ENCODE measurements around the gene ZNF79.

Gene ZNF79

GRCh38 chr9:127423934-127424675, at the start of gene ZNF79:
Gene ZNF79, plus strand, starts transcription at chr9:127424382. Its CDS starts 406 bp downstream, at chr9:127424788.
- DNase-seq (ENCODE audit: low read depth in 2 of 3, low spot score in 1 of 3) = peak; percentile 85 to 91 (median 87)

- DNase-seq (ENCODE audit: low read depth in 2 of 3, low spot score in 1 of 3) = no peak
These were observed 43.7 kb upstream of the ZNF79 start for GRCh38 chr9:127380479-127380878.

DNA sequence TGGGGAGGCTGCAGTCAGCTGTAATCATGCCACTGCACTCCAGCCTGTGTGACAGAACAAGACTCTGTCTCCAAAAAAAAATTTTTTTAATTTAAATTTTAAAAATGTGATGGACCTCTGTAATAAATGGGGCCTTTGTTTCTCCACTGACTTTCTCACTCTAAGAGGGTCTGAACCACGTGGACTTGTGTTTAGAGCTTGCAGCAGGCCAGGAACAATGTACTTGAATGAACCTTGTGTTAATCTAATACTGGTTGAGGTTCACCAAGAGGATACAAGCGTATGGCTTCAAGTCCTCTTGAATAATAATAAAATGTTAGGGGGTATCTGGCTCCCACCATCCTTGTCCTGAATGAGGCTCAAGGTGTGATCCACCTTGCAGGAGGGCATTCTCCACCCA, 41.6 kb upstream of the ZNF79 start:
- DNase-seq (ENCODE audit: low read depth in 2 of 3, low spot score in 1 of 3) = no peak

DNA sequence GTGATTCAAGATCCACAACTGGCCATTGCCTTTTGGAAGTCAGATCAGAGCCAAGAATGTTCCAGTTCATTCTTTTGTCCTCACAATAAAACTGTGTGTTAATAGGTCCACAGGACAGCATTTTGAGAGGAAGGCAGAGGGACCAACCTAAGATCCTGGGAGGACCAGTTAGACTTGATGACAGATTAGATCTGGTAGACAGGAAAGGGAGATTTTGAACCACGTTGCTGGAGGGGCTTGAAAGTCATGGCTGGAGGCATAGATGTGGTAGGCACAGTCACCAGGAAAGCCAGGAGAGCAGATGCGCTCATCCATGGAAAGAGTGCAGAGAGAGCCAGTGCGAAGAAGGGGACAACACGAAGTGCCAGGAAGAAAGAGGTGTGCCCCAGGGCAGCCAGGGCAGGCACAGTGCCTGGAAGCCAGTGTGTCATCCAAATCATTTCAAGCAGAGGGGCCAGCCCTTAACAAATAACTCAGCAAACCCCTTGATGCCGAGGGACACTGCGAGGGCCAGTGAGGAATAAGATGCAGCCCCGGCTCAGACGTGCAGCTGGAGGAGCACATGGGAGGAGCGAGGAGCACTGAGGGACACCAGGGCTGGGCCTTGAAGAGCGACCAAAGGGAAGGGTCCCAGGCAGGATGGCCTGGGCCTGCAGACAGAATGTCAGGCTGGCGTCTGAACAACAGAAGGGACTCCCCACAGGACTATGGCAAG, 40.0 kb upstream of the ZNF79 start:
- no peak for DNase-seq (ENCODE audit: low read depth in 2 of 3, low spot score in 1 of 3)

- no peak for DNase-seq (ENCODE audit: low read depth in 2 of 3, low spot score in 1 of 3)
These were observed 39.3 kb upstream of the ZNF79 start for GRCh38 chr9:127384901-127385300.

DNA sequence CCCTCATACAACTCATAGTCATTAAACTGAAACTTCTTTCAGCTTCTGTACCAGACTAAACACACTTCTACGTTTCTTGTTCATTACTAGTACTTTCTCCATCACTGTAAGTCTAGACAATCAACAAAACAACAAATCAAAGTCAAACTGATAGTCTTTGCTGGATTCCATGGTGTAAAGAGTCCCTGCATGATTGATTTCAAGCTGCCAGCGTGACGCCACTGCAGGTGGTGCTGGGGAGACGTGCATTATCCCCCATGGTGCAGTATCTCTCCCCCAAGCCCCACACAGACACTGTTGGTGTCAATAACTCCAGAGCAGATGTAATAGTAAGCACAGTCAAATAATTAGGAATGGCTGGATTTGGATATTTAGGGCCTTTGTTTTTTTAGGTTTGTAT, 37.9 kb upstream of the ZNF79 start:
- no peak for DNase-seq (ENCODE audit: low read depth in 2 of 3, low spot score in 1 of 3)

- no peak for DNase-seq (ENCODE audit: low read depth in 2 of 3, low spot score in 1 of 3)
These were observed 37.2 kb upstream of the ZNF79 start for GRCh38 chr9:127386981-127387380.

- peak; percentile 72 to 77 (median 73) for DNase-seq (ENCODE audit: low read depth in 2 of 3, low spot score in 1 of 3)
These were observed 35.9 kb upstream of the ZNF79 start for GRCh38 chr9:127388037-127388855.

GRCh38 chr9:127388856-127389238, 35.3 kb upstream of the ZNF79 start:
- DNase-seq (ENCODE audit: low read depth in 2 of 3, low spot score in 1 of 3) = no peak

DNA sequence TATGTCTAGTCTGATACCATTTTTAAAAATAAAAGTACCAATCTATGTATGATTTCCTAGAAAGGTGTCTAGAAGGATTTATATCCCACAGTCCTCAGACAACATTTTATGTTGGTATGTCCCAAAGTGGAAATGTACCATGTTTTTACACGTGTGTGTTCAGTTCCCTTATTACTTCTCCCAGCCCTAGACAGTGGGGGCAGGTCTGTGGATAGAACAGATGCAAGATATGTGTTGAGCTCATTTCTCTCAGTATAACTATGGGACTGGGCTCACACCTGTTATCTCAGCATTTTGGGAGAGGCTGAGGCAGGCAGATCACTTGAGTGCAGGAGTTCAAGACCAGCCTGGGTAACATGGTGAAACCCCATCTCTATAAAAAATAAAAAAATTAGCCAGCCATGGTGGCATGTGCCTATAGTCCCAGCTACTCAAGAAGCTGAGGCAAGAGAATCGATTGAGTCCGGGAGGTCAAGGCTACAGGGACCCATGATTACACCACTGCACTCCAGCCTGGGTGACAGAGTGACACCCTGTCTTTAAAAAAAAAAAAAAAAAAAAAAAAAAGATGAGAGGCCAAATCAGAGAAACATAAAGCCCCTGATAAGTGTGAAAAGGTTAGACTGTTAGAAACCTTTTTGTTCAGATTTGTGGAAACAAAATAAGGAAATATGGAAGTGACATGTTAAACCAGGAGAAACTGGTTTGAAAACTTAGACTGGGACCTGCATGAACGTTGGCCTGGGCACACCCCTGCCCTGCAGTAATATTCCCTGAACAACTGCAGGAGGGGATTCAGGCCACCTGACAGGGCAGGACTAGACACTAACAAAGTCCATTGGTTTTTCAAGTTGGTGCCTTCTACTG, 34.6 kb upstream of the ZNF79 start:
- no peak for DNase-seq (ENCODE audit: low read depth in 2 of 3, low spot score in 1 of 3)

DNA sequence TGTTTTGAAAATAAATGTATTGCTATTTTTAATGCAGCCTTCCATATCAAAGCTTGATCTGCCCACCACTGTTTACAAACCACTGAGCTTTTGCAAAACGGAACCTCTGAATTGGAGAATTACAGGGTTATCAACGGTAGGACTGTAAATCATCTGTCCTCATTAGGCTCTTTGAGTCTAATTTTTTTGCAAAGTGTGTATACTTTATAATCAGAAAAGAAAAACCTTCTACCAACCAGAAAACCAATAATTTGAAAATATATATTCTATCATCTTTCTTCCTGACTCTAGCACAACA, 34.0 kb upstream of the ZNF79 start:
- no peak for DNase-seq (ENCODE audit: low read depth in 2 of 3, low spot score in 1 of 3)

DNA sequence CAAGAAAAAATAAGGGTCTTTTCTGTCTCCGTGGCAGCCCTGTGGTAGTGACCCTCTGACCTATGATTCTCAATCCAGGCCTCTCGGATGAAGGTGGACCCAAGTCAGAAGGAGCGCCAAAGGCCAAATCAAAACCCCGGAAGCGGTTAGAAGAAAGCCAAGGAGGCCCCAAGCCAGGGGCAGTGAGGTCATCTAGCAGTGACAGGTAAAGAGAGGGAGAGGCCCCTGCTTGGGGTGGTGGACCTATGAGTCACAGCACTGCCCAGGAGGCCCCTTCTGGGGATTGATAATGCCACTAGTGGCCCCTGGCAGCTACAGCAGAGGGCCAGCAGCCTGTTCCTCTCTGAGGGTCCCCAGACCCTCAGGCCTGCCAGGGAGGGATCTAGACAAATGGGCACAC, 33.6 kb upstream of the ZNF79 start:
- no peak for DNase-seq (ENCODE audit: low read depth in 2 of 3, low spot score in 1 of 3)

DNA sequence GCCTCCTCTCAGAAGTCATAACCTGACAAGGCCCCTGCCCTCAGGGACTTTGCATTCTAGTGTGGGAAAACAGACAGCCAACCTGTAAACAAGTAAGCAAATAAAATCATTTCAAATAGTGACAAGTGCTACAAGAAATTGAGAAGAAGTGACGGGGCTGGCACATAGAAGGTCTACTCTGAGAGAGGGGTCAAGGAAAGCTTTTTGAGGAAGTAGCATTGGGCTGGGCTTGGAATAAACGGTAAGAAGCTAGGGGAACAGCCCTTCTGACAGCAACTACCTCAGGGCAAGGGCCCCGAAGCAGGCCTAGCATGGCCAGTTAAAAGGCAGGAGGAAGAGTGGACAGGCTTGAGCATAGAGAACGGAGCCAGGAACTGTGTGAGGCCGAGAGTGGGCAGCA, 32.0 kb upstream of the ZNF79 start:
- no peak for DNase-seq (ENCODE audit: low read depth in 2 of 3, low spot score in 1 of 3)

DNA sequence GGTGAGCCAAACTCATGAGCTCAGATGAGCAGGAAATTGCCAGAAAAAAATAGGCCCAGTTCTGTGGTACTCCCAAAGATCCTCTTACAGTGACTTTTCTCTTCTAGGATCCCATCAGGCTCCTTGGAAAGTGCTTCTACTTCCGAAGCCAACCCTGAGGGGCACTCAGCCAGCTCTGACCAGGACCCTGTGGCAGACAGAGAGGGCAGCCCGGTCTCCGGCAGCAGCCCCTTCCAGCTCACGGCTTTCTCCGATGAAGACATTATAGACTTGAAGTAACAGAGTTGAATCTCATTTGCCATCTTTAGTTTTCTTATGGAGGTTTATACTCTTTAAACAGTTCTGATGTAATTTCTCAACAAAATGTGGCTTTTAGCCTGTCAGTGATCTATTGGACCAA, 31.2 kb upstream of the ZNF79 start:
- DNase-seq (ENCODE audit: low read depth in 2 of 3, low spot score in 1 of 3) = no peak

DNA sequence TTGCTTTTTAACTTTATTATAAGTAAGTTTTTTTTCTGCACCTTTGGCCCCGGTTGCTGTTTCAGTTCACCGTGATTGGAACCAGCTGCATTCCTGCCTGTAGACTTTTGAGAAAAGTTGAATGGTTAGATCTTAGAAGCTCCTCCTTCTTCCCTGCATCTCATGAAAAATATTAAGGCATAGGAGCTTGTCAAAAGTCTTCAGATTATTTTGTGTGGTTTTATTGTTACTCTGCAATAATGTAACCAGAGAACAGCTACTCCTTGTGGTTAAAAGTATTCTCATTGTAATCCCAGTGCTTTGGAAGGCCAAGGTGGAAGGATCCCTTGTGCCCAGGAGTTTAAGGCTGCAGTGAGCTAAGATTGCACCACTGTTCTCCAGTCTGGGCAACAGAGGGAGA, 30.5 kb upstream of the ZNF79 start:
- no peak for DNase-seq (ENCODE audit: low read depth in 2 of 3, low spot score in 1 of 3)

GRCh38 chr9:127395497-127396252, 28.5 kb upstream of the ZNF79 start:
- DNase-seq (ENCODE audit: low read depth in 2 of 3, low spot score in 1 of 3) = no peak

DNA sequence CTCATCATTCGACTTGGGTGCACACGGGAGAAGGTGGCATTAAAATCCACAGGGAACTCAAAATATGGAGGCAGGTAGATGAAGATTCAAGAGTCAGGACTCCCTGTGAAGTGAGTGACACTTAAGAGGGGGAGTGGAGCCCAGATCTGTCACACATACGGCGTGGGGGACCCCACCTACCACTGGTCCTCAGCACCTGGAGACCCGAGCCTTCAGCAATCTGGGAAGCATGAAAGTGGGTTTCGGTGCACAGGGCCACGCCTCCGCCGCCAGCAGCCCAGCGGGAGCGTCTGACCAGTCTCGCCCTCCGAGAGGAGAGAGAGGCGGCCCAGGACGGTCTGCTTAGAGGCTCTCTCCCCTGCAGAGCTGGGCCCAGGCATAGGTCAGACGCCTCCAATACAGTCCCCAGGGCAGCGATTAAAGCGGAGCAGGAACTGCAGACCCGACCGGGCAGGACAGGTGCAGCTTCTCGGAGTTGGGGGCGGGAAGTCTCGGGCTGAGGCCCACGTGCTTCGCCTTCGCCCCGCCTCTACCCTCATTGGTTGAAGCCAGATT, 27.9 kb upstream of the ZNF79 start:
- no peak for DNase-seq (ENCODE audit: low read depth in 2 of 3, low spot score in 1 of 3)

DNA sequence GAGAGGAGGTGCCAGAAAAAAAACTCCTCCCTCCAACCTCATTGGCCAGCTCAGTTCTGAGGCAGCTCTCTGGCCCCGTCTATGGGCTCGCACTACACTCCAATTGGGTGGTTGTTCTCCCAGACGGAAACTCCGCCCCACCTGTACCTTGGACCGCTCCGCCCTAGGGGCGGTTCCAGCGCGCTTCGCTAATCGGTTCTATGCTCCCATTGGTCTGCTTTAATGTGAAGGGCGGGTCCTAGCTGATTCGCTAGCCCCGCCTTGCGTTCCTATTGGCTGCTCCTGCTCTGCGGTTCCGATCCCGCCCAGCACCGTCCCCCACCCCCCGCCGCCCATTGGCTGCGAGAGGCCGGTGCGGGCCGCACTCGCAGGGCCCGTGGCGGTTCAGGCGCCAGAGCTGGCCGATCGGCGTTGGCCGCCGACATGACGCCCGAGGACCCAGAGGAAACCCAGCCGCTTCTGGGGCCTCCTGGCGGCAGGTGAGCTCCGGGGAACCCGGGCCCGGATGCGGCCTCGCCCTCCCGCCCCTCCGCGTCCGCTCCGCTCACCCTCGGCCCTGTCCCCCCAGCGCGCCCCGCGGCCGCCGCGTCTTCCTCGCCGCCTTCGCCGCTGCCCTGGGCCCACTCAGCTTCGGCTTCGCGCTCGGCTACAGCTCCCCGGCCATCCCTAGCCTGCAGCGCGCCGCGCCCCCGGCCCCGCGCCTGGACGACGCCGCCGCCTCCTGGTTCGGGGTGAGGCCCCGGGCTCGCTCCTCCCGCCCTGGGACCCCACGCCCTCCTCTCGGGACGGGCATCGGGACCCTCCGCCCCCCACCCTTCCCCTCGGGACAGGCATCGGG, 27.2 kb upstream of the ZNF79 start, which contains the start of gene SLC2A8:
Gene SLC2A8 (plus strand): TSS at position 362 of the 838 bp plus-strand sequence. CDS start 62 bp downstream, at position 424.
- peak; percentile 73 to 90 (median 83) for DNase-seq (ENCODE audit: low read depth in 2 of 3, low spot score in 1 of 3)

- DNase-seq (ENCODE audit: low read depth in 2 of 3, low spot score in 1 of 3) = peak in 1 of 3 donors; percentile 26
These were observed 26.4 kb upstream of the ZNF79 start for GRCh38 chr9:127397646-127398274.

Measured in stimulated activated CD4-positive, alpha-beta T cell treated with anti-CD3 and anti-CD28 coated beads, Interleukin-12 subunit alpha, Interleukin-12 subunit beta, amount 100 ng/mL, for 48 hours (primary cell).